Activated CD4-positive, alpha-beta T cell treated with anti-CD3 and anti-CD28 coated beads for 24 hours (primary cell): Measurements from ENCODE around the gene DAAM1.

ENCODE experiments used
- DNase-seq, 2 donors: peaks; one replicate each; pipeline ENCODE4 v3.0.0-alpha.2; 2020; ENCODE audit warnings: low read depth in 2 of 2

The DAAM1 gene

GRCh38 chr14:59292028-59292427, 103.6 kb downstream of the DAAM1 start:
- no peak for DNase-seq

GRCh38 chr14:59292921-59293534, 104.6 kb downstream of the DAAM1 start:
- no peak for DNase-seq

GRCh38 chr14:59293935-59294661, 105.6 kb downstream of the DAAM1 start:
- DNase-seq, result no peak

GRCh38 chr14:59294662-59294992, 106.2 kb downstream of the DAAM1 start:
- no peak for DNase-seq

GRCh38 chr14:59295951-59296350, 107.5 kb downstream of the DAAM1 start:
- no peak for DNase-seq

DNA sequence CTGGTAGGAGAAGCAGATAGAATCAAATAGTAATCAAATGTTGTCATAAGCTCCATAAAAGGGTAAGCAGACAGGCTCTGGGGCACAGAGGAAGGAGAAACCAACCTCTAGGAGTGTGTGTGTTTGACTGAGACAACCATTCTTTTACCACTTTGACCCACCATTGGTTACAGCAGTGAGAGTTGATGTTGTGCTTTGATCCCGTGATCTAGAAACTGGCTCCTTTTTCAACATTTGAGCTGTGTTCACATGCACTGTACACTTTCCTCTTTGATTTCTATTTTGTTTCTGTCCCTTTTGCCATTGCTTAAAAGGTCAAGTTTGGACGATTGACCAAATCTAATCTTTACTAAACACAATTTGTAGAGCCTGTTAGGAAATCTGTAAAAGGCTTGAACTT, 108.0 kb downstream of the DAAM1 start:
- DNase-seq, result no peak

DNA sequence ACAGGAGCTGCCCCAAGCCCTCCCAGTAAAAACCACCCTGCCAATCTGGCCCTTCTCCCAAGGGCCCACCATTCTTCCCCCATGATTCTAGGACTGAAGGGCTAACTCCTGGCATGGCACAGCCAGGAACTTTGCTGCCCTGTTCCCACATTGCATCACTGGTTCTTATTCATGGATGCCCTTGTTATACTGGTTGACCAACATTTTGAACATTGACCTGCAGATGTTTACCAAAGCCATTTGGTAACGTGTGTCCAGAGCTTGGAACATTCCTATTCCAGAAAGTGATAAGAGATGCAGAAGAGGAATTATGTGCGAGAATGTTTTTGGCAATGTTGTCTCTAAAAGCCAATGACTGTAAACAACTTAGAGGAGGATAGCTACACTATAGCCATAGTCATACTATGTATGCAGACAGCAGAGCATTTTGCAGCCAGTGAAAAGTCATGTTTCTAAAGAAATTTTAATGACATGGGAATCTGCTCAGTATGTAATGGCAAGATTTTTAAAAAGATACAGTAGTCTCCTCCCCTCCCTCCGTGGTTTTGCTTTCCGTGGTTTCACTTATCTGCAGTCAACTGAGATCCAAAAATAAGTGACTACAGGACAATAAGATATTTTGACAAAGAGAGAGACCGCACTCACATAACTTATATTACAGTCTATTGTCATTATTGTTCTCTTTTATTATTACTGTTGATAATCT, 108.8 kb downstream of the DAAM1 start:
- no peak for DNase-seq

DNA sequence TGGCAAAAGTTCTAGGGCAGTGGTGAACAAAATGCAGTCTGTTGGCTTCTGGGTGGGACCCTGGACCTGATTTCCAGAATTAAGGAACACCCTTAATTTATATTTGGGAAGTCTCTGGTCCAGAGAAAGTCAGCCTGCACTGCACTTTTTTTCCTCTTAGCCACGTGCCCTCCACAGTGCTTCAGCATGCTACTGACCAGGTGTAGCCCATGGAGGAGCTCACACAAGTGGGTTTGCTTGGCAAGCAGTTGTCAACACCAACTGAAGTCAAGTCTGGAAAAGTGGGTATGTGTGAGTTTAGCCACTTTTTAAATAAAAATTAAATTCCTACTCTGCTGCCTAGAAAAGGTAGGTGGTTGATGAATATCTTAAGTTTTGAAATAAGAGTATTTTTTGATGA, 111.3 kb downstream of the DAAM1 start:
- no peak for DNase-seq

- DNase-seq, result no peak
Observed at GRCh38 chr14:59301354-59301753, 112.9 kb downstream of the DAAM1 start.

- DNase-seq, result no peak
Observed at GRCh38 chr14:59302313-59302712, 113.8 kb downstream of the DAAM1 start.

DNA sequence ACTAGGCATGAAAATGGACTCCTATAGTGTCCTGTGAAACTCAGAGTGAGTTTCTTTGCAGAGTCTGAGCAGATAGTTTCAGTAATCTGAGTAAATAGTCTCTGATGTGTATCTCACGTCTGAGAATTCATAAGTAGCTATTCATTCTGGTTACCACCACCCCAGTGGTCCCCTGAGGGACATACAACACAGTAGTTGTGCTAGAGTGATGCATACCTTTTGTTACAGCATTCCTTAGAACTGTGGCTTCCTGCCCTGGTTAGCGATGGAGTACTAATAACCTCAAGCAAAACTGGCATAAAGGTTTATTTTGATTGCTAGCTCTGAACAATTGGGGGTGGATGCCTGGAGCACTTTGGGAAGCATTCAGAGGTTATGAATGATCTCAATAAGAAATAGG, 114.7 kb downstream of the DAAM1 start:
- no peak for DNase-seq

DNA sequence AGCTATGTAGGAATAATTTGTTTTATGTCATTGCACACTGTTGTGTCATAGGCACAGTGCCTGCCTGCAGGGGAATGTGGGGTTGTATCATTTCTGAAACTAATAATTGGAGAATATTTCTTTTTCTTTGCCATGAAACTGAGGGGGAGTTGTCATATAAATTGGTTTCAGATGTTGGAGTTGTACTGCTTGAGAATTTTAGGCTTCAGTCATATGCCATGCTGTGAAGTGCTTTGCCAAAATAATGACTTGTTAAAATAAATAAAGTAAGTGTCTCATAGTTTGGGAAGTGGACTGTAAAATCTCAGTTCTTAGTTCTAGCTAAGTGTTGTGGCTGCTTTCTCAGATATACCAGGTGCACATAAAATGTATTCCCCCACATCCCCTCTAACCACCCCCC, 116.8 kb downstream of the DAAM1 start:
- no peak for DNase-seq

DNA sequence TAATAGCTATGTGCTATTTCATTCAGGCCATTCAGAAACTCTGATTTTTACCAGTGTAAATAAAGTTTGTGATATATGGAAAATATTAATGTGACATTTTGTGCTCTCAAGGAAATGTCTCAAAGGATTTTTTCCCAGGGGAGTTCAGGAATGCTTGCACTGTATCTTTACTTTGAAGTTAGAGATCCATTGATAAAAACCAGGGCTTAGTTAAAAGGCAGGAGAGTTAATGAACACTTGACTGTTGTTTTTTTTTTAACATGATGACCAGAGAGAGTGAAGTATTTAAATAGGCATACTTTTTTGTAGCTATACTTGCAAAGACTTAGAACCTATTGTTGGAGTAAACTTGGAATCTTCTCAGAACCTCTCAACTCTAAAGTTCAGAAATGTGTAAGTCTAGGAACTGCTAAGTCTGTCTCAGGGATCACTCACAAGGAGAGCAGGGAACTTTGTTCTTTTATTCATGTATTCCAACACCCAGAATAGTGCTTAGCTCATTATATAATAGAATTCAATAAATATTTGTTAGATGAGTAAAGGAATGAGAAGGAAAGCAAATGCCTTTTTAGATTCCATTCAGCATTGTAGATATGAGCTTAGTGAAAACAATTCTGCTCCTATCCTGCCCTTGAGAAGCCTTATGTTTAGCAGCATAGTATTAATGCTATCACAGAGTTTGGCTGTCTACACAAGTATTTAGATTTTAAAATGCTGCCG, 117.5 kb downstream of the DAAM1 start:
- DNase-seq, result no peak

- DNase-seq, result no peak
Observed at GRCh38 chr14:59306775-59307174, 118.3 kb downstream of the DAAM1 start.

- no peak for DNase-seq
Observed at GRCh38 chr14:59308086-59308485, 119.6 kb downstream of the DAAM1 start.

- no peak for DNase-seq
Observed at GRCh38 chr14:59308673-59309072, 120.2 kb downstream of the DAAM1 start.

GRCh38 chr14:59309291-59309900, 120.9 kb downstream of the DAAM1 start:
- DNase-seq, result no peak

GRCh38 chr14:59310633-59311032, 122.2 kb downstream of the DAAM1 start:
- no peak for DNase-seq

DNA sequence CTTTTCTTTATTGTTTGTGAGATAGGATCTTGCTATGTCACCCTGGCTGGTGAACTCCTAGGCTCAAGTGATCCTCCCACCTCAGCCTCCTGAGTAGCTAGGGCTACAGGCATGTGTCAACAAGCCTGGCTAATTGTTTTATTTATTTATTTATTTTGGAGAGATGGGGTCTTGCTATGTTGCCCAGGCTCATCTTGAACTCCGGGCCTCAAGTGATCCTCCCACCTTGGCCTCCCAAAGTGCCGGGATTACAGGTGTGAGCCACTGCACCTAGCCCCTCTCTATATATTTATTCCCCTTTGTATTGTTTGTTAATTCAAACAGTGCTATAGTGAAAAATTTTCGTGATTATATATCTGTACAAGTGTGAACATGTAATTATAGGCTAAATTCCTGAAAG, 123.3 kb downstream of the DAAM1 start:
- DNase-seq, result no peak

DNA sequence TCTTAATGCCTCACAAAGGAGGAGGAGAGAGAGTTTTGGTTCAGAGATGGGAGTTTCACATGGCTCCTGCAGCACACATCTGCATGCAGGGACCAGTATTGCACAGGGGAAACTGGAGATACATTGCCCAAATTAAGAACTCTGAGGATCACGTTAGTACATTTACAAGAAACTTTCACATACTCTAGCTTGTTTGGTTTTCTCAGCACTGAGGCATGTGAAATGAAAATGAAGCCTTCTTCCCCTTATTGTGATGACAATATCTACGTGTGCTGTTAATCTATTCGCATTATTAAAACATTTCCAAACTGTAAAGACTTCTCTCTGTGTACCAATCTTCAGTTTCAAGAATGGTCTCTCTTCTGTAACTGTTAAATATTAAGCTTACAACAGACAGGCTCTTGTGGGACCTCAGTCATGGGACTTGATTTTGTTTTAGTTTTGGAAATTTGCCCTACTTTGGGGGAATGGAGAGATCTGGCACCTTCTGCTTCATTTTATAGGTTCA, 124.7 kb downstream of the DAAM1 start:
- DNase-seq, result no peak

GRCh38 chr14:59313658-59314608, 125.5 kb downstream of the DAAM1 start:
- no peak for DNase-seq
